HepG2 (cell line): ENCODE data around the gene GCDH. TPM values are rescaled to one million over a fixed set of nuclear protein-coding genes. Genes with fewer than 3 reads are reported as not detected.

Experiments
- ARNTL ChIP-seq: sonication (generic); formaldehyde crosslinking; IDR thresholded peaks from 2 replicates; pipeline ENCODE4 v1.4.0; 2020; ENCODE audit warnings: mild to moderate bottlenecking, missing genetic modification reagents
- KMT2B ChIP-seq: IDR thresholded peaks from 2 replicates; pipeline ENCODE4 v1.6.1; 2016; ENCODE audit warnings: missing genetic modification reagents, missing compliant biosample characterization
- RFX3 ChIP-seq: IDR thresholded peaks from 2 replicates; pipeline ENCODE4 v1.6.1; 2016; ENCODE audit warnings: missing biosample characterization, missing genetic modification reagents
- RNF2 ChIP-seq: fragments of 450-650 bp; conservative IDR thresholded peaks from 2 replicates; pipeline ENCODE4 v1.6.1; 2016; ENCODE audit warnings: low read depth
- TCF7 ChIP-seq: sonication (generic); IDR thresholded peaks from 2 replicates; pipeline ENCODE4 v1.6.1; 2016; ENCODE audit warnings: antibody characterized with exemption, low read depth
- THAP9 ChIP-seq: sonication (generic); formaldehyde crosslinking; IDR thresholded peaks from 2 replicates; pipeline ENCODE4; 2020; ENCODE audit warnings: missing genetic modification reagents, mild to moderate bottlenecking, borderline replicate concordance
- ZBTB25 ChIP-seq: IDR thresholded peaks from 2 replicates; pipeline ENCODE4 v1.6.1; 2018; ENCODE audit warnings: missing genetic modification reagents
- ZKSCAN1 ChIP-seq: fragments of 150-350 bp; IDR thresholded peaks from 2 replicates; pipeline ENCODE4 v1.6.1; 2014; ENCODE audit warnings: low read length
- ZNF792 ChIP-seq: IDR thresholded peaks from 2 replicates; pipeline ENCODE4 v1.6.1; 2016
- polyA plus RNA-seq, 8 experiments: library from polyadenylated mRNA; depleted of rRNA in 3 of 8; stranded (reverse) in 7 of 8; unstranded in 1 of 8; fragments of >200 nt; fragmentation: Illumina TruSeq in 4 of 8; extraction: Trizol in 4 of 8; gene quantifications; 2 replicates each; pipeline versions ENCODE4 v1.2.1 to v1.2.3, GENCODE V29; 2011 to 2016; ENCODE audit warnings: low read depth in 4 of 8, missing spikeins in 1 of 8, mixed read lengths in 1 of 8; ENCODE audit not compliant: insufficient read depth in 1 of 8
- total RNA-seq, 5 experiments: library from RNA; depleted of rRNA; stranded (reverse); fragments of >200 nt; fragmentation: Illumina TruSeq; extraction: Trizol; gene quantifications; 2 replicates each; pipeline ENCODE4 v1.2.3, GENCODE V29; 2016; ENCODE audit warnings: low read depth in 1 of 5
- TF ChIP-seq, protein P1 (sequence below): sonication (generic); formaldehyde crosslinking; IDR thresholded peaks from 2 replicates; pipeline ENCODE4 v1.4.0; 2020; ENCODE audit warnings: mild to moderate bottlenecking, missing genetic modification reagents
- TF ChIP-seq, protein P2 (sequence below): sonication (generic); formaldehyde crosslinking; IDR thresholded peaks from 2 replicates; pipeline ENCODE4 v1.4.0; 2020; ENCODE audit warnings: missing genetic modification reagents

GCDH gene
- total and polyA plus RNA-seq, 2 of the 13 experiments (the other 11 are each of a cell fraction or from before 2014, with no cell fraction given) = 15.1 to 38.0 TPM

DNA sequence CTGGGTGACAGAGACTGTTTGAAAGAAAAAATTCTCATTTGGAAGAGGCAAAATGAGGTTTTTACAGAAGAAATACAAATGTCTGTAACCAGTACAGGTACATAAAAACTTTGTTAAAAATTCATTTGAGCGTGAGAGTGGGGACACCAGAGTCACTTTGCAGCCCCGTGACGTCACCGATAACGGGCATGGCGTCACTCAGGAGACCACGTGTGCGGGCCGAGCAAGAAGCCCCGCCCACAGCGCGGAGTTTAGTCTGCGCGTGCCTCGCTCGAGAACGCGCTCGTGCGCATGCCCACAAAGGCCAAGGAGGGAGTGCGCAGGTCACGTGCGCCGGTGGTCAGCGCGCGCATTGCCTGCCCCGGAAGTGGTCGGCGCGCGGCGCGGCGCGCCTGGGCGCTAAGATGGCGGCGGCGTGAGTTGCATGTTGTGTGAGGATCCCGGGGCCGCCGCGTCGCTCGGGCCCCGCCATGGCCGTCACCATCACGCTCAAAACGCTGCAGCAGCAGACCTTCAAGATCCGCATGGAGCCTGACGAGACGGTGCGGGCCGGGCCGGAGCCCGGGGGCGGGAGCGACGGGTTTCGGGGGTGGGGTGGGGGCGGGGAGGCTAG, 54.6 kb downstream of the GCDH start, which contains the start of gene RAD23A (continued):
- peak; percentile 99 for TF ChIP-seq THAP9 (CRISPR knock-in tag)
- 0 out of 2 replicates have a peak, but pooled peaks have one; percentile 62 for TF ChIP-seq ZNF792 (CRISPR knock-in tag)
- TF ChIP-seq RNF2 = 0 out of 2 replicates have a peak, but pooled peaks have one; percentile 22
- TF ChIP-seq, protein P1, sequence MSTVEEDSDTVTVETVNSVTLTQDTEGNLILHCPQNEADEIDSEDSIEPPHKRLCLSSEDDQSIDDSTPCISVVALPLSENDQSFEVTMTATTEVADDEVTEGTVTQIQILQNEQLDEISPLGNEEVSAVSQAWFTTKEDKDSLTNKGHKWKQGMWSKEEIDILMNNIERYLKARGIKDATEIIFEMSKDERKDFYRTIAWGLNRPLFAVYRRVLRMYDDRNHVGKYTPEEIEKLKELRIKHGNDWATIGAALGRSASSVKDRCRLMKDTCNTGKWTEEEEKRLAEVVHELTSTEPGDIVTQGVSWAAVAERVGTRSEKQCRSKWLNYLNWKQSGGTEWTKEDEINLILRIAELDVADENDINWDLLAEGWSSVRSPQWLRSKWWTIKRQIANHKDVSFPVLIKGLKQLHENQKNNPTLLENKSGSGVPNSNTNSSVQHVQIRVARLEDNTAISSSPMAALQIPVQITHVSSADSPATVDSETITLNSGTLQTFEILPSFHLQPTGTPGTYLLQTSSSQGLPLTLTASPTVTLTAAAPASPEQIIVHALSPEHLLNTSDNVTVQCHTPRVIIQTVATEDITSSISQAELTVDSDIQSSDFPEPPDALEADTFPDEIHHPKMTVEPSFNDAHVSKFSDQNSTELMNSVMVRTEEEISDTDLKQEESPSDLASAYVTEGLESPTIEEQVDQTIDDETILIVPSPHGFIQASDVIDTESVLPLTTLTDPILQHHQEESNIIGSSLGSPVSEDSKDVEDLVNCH (CRISPR knock-in tag) = no peak
- TF ChIP-seq ZKSCAN1 = 0 out of 2 replicates have a peak, but pooled peaks have one; percentile 18
- TF ChIP-seq TCF7 = no peak
- TF ChIP-seq ZBTB25 (CRISPR knock-in tag) = peak; percentile 77; the same call in 1 of the 2 replicates
- TF ChIP-seq, protein P2, sequence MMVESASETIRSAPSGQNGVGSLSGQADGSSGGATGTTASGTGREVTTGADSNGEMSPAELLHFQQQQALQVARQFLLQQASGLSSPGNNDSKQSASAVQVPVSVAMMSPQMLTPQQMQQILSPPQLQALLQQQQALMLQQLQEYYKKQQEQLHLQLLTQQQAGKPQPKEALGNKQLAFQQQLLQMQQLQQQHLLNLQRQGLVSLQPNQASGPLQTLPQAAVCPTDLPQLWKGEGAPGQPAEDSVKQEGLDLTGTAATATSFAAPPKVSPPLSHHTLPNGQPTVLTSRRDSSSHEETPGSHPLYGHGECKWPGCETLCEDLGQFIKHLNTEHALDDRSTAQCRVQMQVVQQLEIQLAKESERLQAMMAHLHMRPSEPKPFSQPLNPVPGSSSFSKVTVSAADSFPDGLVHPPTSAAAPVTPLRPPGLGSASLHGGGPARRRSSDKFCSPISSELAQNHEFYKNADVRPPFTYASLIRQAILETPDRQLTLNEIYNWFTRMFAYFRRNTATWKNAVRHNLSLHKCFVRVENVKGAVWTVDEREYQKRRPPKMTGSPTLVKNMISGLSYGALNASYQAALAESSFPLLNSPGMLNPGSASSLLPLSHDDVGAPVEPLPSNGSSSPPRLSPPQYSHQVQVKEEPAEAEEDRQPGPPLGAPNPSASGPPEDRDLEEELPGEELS (CRISPR knock-in tag) = peak; percentile 72; the same call in 1 of the 2 replicates
- TF ChIP-seq RFX3 (CRISPR knock-in tag) = no peak
- peak; percentile 93 for TF ChIP-seq ARNTL (CRISPR knock-in tag)
- peak; percentile 68; the same call in 1 of the 2 replicates for TF ChIP-seq KMT2B (CRISPR knock-in tag)
- TF ChIP-seq, all 625 proteins: peak for 309
